ENCODE measurements around the gene BNIP1.
"Not testable (repeated sequence)": the region's sequence is repeated elsewhere in the genome, so short reads cannot be mapped to it uniquely, and the experiment has no call there.

BNIP1 gene

GRCh38 chr5:173144200-173145176 lies at the start of gene BNIP1:
TSS of gene BNIP1 (plus strand) at chr5:173144531. CDS start at chr5:173144546, 15 bp downstream.
- DNase-seq = peak; percentile 97

DNA sequence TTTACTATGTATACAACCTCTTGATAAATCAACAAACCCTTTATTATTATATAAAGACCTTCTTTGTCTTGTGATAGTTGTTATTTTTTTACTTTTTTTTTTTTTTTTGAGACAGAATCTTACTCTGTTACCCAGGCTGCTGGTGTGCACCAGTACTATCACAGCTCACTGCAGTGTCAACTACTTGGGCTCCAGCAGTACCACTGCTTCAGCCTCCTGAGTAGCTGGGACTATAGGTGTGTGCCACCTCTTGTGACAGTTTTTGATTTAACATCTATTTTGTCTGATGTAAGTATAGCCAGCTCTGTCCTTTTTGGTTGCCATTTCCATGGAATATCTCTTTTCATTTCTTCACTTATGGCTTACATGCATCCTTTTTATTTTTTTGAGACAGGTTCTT lies 45.5 kb upstream of the BNIP1 start:
- no peak for DNase-seq

DNA sequence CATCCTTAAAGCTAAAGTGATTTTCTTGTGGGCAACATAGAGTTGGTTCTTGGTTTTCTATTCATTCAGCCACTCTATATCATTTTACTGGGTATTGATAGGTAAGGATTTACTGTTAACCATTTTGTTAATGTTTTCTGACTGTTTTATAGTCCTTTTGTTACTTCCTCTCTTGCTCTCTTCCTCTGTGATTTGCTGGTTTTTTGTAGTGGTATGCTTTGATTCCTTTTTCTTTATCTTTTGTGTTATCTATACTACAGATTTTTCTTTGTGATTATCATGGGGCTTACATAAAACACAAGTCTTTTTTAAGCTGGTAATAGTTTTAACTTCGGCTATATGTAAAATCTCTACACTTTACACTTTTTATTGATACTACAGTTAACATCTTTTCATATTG lies 44.9 kb upstream of the BNIP1 start:
- DNase-seq = peak; percentile 15

DNA sequence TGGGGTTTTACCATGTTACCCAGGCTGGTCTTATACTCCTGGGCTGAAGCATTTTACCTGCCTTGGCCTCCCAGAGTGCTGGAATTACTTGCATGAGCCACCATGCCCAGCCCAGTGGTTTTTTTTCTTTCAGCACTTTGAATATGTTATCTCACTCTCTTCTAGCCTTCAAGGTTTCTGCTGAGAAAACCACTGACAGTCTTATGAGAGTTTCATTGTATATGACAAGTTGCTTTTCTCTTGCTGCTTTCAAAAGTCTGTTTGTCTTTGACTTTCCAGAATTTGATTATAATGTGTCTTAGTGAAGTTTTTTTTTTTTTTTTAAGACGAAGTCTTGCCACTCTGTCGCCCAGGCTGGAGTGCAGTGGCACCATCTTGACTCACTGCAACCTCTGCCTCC lies 43.1 kb upstream of the BNIP1 start:
- no peak for DNase-seq

DNA sequence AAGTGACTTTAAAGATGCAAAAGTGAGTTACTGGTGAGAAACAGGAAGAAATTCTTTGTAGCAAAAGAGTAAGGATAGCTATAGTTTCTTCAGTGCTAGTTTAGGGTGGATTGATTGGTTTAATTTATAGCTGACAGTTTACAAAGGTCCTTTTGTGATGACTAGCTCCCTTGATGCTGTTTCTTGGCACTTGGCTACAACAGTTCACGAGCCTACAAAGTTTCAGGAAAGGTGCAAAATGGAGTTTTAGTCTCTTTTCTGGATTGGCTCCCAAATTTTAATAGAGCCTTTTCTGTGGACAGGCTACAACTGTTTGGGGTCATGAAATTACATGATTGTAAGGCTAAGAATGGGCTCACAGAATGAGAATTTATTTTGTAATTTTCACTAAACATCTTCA lies 40.9 kb upstream of the BNIP1 start:
- DNase-seq = no peak

DNA sequence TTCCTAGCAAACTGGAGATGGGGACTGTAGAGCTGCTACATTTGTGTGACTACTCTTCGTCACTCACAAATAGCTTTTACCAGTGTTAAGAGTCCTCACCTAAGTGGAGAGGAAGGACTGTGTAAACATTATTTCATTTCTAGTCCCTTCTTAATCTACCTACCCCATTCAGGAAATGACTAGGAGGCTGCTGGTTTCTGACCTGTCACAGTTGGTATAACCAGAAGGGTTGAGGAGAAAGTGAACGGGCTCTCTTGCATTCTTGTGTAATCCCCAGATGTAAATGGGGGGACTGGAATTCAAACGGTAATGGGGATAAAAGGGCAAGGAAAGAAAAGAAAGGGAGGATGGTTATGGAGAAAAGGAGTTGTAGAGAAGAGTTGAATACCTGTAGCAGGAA lies 35.4 kb upstream of the BNIP1 start:
- DNase-seq = no peak

- DNase-seq = no peak
Measured at GRCh38 chr5:173114536-173114935, 29.8 kb upstream of the BNIP1 start.

- no peak for DNase-seq
Measured at GRCh38 chr5:173119719-173120118, 24.6 kb upstream of the BNIP1 start.

GRCh38 chr5:173123416-173123815 lies 20.9 kb upstream of the BNIP1 start:
- DNase-seq = no peak

- not testable (repeated sequence) for DNase-seq
Measured at GRCh38 chr5:173132166-173132565, 12.2 kb upstream of the BNIP1 start.

DNA sequence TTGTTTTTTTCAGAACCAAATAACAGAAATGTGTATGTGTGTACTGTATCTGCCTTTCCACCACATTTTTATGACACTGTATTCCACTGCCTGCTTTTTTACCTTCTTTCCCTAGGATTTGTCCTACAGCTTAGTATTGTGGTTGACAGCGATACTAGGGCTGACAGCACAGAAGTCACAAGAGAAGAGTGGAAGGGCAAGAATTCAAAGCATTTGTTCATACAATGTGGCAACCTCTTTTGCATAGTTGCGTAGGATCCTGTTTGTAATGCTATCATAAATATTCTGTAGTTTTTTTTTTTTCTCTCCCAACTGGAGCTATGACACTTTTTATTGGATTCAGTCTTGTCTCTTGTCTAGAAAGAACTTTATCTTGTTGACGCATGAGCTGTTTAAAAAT lies 5.6 kb upstream of the BNIP1 start:
- no peak for DNase-seq

DNA sequence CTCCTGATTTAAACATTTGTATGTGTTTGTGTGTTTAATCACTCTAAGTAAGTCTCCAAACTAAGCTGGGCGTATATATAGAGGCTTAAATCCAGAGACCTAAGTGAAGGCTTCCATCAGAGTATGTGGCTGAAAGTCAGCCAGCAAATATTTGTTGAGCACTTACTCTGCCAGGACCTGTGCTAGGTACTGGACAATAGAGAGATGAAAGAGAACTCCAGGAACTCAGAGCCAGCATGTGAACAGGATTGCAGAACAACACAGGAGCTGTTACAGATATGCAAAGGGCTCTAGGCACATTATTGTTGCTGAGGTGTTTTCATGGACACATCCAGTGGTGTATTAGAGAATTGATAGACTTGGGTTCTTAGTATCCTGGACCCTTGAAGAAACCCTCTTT lies 4.7 kb upstream of the BNIP1 start:
- no peak for DNase-seq

DNA sequence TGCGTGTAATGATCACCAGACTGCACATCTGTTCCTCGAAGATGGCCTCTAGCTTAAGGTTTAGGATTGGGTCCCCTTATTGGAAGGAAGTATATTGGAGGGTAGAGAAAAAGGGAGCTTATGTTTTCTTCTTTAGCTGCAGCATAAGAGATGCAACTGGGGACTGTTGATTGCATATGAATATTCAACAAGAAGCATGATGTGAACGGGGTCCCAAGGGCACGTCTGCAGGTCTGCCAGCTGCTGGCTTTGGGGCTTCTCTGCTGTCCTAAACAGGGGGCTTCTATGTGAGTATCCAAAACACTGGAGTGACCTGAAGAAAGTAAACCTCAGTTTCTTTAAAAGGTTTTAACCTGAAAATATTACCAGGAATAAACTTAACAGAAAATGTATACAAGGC lies 3.6 kb upstream of the BNIP1 start:
- no peak for DNase-seq

DNA sequence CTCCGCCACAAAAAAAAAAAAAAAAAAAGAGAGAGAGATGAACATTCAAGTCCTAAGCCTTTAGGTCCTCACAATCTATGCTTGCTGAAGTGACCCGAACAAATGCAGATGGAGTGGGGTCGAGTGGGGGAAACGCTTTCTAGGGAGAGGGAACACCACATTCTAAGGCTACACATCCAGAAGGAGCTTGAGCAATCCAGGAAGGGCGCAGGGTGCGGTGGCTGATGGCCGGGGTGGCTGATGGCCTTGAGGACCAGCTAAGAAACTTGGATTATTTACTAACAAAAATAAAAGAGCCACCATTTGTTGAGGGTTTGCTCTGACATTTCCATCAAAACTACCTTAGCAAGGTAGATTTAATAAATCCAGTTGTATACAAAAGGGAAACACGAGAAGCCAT lies 764 bp upstream of the BNIP1 start:
- no peak for DNase-seq

GRCh38 chr5:173148354-173148753 lies 4.0 kb downstream of the BNIP1 start:
- DNase-seq = no peak

GRCh38 chr5:173152547-173152946 lies 8.2 kb downstream of the BNIP1 start:
- no peak for DNase-seq

GRCh38 chr5:173153842-173154241 lies 9.5 kb downstream of the BNIP1 start:
- DNase-seq = no peak

DNA sequence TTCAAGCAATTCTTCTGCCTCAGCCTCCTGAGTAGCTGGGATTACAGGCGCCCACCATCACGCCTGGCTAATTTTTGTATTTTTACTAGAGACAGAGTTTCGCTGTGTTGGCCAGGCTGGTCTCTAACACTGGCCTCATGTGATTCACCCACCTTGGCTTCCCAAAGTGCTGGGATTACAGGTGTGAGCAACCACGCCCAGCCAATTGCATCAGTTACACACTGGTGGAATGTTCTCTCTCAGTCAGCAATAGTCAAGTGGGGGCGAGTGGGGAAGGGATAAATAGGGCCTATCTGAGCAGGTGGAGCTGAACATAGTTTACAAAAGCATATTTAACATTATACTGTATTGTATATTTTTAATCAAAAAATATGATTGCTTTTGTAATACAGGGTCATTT lies 10.3 kb downstream of the BNIP1 start:
- DNase-seq = not testable (repeated sequence)

DNA sequence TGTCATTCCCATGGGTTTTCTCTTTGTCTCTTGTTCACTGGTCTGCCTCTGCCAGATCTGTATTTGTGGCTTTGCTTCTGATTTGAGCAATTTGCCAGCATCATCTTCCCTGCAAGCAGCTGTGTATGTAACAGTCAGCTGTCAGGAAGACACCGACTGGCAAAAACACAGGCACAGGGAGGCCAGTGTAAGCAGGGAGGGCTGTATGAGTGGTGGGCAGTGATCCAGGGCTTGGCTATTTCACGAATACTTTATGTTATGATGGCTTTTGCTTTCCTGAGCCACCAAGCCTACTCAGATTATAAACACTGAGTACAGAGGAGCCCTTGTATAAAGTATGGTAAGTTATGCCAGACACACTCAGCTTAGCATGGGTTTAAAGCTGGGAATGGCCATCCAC lies 11.6 kb downstream of the BNIP1 start:
- DNase-seq = no peak

- no peak for DNase-seq
Measured at GRCh38 chr5:173158366-173158765, 14.0 kb downstream of the BNIP1 start.

GRCh38 chr5:173159256-173159655 lies 14.9 kb downstream of the BNIP1 start:
- DNase-seq = no peak

GRCh38 chr5:173161148-173161547 lies 16.8 kb downstream of the BNIP1 start:
- no peak for DNase-seq

DNA sequence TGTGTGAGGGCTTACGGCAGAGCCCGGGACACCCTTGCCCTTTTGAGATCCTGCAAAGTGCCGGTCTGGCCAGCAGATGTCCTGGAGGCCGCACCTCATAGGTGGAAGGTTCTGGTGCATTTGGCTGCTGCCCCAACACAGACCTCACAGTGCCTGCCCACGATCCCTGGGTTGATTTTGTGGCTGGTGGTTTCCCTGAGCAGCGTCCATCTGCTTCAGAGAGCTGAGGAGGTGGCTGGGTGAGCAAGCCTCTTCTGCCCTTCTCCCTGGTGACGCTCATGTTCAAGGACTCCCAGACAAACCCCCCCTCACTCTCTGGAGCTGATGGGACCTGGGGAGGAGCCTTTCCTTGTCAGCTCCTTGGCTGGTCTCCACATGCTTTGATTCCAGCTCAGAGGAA lies 18.9 kb downstream of the BNIP1 start:
- no peak for DNase-seq

- no peak for DNase-seq
Measured at GRCh38 chr5:173165177-173166016, 21.1 kb downstream of the BNIP1 start.
